ENCODE measurements around the gene ADGRB2.

The ADGRB2 gene

GRCh38 chr1:31805318-31805717 is 41.2 kb upstream of the ADGRB2 start:
- no peak overlapping the region for H3K4me3 ChIP-seq
- H3K27ac ChIP-seq: no peak overlapping the region
- DNase-seq (ENCODE audit: low spot score): no peak
- TF ChIP-seq, protein P1, sequence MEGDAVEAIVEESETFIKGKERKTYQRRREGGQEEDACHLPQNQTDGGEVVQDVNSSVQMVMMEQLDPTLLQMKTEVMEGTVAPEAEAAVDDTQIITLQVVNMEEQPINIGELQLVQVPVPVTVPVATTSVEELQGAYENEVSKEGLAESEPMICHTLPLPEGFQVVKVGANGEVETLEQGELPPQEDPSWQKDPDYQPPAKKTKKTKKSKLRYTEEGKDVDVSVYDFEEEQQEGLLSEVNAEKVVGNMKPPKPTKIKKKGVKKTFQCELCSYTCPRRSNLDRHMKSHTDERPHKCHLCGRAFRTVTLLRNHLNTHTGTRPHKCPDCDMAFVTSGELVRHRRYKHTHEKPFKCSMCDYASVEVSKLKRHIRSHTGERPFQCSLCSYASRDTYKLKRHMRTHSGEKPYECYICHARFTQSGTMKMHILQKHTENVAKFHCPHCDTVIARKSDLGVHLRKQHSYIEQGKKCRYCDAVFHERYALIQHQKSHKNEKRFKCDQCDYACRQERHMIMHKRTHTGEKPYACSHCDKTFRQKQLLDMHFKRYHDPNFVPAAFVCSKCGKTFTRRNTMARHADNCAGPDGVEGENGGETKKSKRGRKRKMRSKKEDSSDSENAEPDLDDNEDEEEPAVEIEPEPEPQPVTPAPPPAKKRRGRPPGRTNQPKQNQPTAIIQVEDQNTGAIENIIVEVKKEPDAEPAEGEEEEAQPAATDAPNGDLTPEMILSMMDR (IDR thresholded peaks at IDR 0.05): no peak

- no peak for DNase-seq (ENCODE audit: low spot score)
- no peak overlapping the region for H3K27ac ChIP-seq
- TF ChIP-seq, protein P1 (IDR thresholded peaks at IDR 0.05): no peak
- H3K4me3 ChIP-seq: no peak overlapping the region
These were observed 40.0 kb upstream of the ADGRB2 start for GRCh38 chr1:31804098-31804497.

DNA sequence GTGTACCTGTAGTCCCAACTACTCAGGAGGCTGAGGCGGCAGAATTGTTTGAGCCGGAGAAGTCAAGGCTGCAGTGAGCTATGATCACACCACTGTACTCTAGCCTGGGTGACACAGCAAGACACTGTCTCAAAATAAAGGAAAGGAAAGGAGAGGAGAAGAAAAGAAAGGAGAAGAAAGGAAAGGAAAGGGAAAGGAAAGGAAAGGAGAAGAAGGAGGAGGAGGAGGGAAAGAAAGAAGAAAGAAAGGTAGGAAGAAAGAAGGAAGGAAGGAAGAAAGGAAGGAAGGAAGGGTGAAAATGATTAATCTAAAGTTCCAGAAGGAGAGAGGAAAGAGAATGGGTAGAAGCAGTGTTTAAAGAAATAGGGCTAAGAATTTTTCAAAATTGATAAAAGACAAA is 39.5 kb upstream of the ADGRB2 start:
- no peak overlapping the region for H3K27ac ChIP-seq
- no peak overlapping the region for H3K4me3 ChIP-seq
- TF ChIP-seq, protein P1 (IDR thresholded peaks at IDR 0.05): no peak
- no peak for DNase-seq (ENCODE audit: low spot score)

DNA sequence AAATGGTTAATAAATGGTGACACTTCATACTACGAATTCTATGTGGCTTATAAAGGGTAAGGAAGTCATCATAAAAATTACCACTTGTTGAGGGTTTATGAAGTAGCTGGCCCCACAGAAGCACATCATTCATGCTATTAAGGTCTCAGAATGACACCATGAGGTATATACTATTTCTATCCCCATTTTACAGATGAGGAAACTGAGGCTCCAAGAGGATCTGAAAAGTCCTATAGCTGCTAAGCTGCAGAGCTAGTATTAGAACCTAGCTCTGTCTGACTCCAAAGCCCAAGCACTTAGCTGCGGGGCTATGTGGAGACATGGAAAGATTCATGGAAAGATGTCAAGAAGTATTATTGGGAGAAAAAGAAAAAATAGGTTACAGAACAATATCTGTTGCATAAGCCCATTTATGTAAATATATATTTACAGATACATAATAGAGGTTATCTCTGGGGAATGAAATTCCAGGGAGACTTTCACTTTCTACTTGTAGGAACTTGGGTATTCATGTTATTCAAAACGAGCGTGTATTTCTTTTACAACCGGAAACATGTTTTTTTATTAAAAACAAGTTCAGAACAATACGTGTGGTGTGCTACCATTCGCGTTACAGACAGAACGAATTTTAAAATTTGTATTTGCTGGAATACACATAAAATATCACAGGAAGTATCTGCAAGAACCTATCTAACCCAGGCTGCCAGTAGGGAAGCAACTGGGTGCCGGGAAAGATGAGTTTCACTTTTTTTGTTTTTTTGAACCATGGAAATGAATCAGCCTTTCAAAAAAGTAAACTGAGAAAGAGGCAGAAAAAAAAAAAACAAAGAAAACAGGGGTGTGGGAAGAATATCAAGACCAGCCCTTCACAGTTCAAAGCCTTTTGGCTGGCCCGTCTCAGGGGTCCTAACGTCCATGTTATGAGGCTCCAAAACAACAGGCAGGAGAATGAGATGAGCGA is 38.3 kb upstream of the ADGRB2 start:
- H3K27ac ChIP-seq: no peak overlapping the region
- TF ChIP-seq, protein P1 (IDR thresholded peaks at IDR 0.05): no peak
- DNase-seq (ENCODE audit: low spot score): no peak
- peak overlapping the region; percentile 15 for H3K4me3 ChIP-seq

DNA sequence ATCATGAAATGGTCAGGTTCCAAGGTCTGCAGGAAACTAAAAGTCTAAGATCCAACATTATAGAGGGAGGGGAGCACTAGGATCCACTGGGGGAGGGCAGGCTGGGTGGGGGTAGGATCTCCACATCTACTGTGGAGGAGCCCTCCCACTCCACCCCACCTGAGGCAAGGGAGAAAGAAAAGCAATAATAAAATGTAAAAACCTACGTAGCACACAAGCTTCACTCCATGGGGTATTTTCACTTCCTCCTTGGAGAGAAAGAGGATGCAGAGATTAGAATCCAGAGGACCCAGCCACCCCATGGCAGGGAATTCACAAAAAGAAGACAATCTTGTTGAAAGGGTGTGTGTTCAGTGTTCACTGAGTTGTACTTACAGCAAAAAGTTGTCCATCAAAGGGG is 37.3 kb upstream of the ADGRB2 start:
- no peak for DNase-seq (ENCODE audit: low spot score)
- Histone ChIP-seq H3K4me3 (no peak overlapping the region), H3K27ac (no peak overlapping the region)
- TF ChIP-seq, protein P1 (IDR thresholded peaks at IDR 0.05): no peak

DNA sequence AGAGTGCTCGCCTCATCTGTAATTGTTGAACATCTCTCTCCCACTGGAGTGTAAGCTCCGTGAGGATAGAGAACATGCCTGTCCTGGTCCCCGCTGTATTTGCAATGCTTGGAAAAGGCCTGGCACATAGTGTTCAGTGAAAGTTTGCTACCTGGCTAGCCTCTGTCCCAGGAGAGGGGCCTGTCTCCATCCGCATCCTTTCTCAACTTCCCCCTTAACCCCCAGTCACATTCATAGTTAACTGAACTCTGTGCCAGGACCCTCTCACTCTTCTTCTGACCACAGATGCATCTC is 36.5 kb upstream of the ADGRB2 start:
- Histone ChIP-seq H3K27ac (no peak overlapping the region), H3K4me3 (no peak overlapping the region)
- TF ChIP-seq, protein P1 (IDR thresholded peaks at IDR 0.05): no peak
- DNase-seq (ENCODE audit: low spot score): no peak
